ENCODE data around the gene IRF5. TPM values are rescaled to one million over a fixed set of nuclear protein-coding genes. Genes with fewer than 3 reads are reported as not detected.

IRF5 gene
- polyA plus RNA-seq, 1 donor (not counting 4 experiments of a cell fraction or from before 2014, with no cell fraction given), result 0.88 TPM

GRCh38 chr7:128934361-128935341 lies 3.1 kb upstream of the IRF5 start:
- Histone ChIP-seq H3K9ac (ENCODE audit: control insufficient read depth, extremely low read depth, insufficient read depth, low read length) (no peak overlapping the region), H3K9me1 (ENCODE audit: control insufficient read depth, extremely low read depth, insufficient read depth, low read length) (no peaks in the 10 kb centered on the region), H3K4me1 (ENCODE audit: control insufficient read depth, extremely low read depth, insufficient read depth, low read length) (no peaks in the 10 kb centered on the region), H2AFZ (ENCODE audit: control insufficient read depth, low read length) (no peak overlapping the region), H4K20me1 (ENCODE audit: control insufficient read depth, extremely low read depth, insufficient read depth, low read length) (no peaks in the 10 kb centered on the region), H3K27me3 (ENCODE audit: control insufficient read depth, extremely low read depth, insufficient read depth, low read length) (peaks cover 38% of the 10 kb centered on the region), H3K36me3 (ENCODE audit: control insufficient read depth in 2 of 2, extremely low read depth in 1 of 2, insufficient read depth in 2 of 2, low read length in 2 of 2) (no peaks in the 10 kb centered on the region), H3K79me2 (ENCODE audit: control insufficient read depth, insufficient read depth, low read length) (no peaks in the 10 kb centered on the region), H3K4me2 (ENCODE audit: control insufficient read depth, extremely low read depth, insufficient read depth, low read depth, low read length) (no peak overlapping the region), H3K27ac (ENCODE audit: control insufficient read depth, insufficient read depth, low read length) (no peak overlapping the region), H3K9me3 (ENCODE audit: control insufficient read depth, low read depth, low read length) (no peaks in the 10 kb centered on the region), H3K4me3 (ENCODE audit: control insufficient read depth in 2 of 3, extremely low read depth in 1 of 3, insufficient read depth in 2 of 3, low read depth in 1 of 3, low read length in 3 of 3) (no peak overlapping the region)
- dilution Hi-C loops (cut with MboI; ENCODE audit: extremely low pct_ligation_motif_present, low sequenced_read_pairs), result no loop called here
- no peak for FAIRE-seq
- no peak for DNase-seq (ENCODE audit: low read depth, low spot score)
- TF ChIP-seq EZH2 (IDR thresholded peaks at IDR 0.05; ENCODE audit: low read length), result no peak
- TF ChIP-seq, protein P1, sequence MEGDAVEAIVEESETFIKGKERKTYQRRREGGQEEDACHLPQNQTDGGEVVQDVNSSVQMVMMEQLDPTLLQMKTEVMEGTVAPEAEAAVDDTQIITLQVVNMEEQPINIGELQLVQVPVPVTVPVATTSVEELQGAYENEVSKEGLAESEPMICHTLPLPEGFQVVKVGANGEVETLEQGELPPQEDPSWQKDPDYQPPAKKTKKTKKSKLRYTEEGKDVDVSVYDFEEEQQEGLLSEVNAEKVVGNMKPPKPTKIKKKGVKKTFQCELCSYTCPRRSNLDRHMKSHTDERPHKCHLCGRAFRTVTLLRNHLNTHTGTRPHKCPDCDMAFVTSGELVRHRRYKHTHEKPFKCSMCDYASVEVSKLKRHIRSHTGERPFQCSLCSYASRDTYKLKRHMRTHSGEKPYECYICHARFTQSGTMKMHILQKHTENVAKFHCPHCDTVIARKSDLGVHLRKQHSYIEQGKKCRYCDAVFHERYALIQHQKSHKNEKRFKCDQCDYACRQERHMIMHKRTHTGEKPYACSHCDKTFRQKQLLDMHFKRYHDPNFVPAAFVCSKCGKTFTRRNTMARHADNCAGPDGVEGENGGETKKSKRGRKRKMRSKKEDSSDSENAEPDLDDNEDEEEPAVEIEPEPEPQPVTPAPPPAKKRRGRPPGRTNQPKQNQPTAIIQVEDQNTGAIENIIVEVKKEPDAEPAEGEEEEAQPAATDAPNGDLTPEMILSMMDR (optimal IDR thresholded peaks at IDR 0.05 in 1 of 3, IDR thresholded peaks at IDR 0.05 in 1 of 3, conservative IDR thresholded peaks at IDR 0.05 in 1 of 3; ENCODE audit: extremely low read depth in 1 of 3, insufficient read depth in 2 of 3, low read length in 3 of 3), result no peak

GRCh38 chr7:128935342-128935730 lies 2.4 kb upstream of the IRF5 start:
- no peak overlapping the region for H3K4me3 ChIP-seq (ENCODE audit: control insufficient read depth in 2 of 3, extremely low read depth in 1 of 3, insufficient read depth in 2 of 3, low read depth in 1 of 3, low read length in 3 of 3)
- FAIRE-seq (no peak), DNase-seq (ENCODE audit: low read depth, low spot score) (no peak)
- H3K4me1 ChIP-seq (ENCODE audit: control insufficient read depth, extremely low read depth, insufficient read depth, low read length), result no peaks in the 10 kb centered on the region
- H3K36me3 ChIP-seq (ENCODE audit: control insufficient read depth in 2 of 2, extremely low read depth in 1 of 2, insufficient read depth in 2 of 2, low read length in 2 of 2), result no peaks in the 10 kb centered on the region
- H3K4me2 ChIP-seq (ENCODE audit: control insufficient read depth, extremely low read depth, insufficient read depth, low read depth, low read length), result no peak overlapping the region
- H3K9me3 ChIP-seq (ENCODE audit: control insufficient read depth, low read depth, low read length), result no peaks in the 10 kb centered on the region
- H3K27ac ChIP-seq (ENCODE audit: control insufficient read depth, insufficient read depth, low read length), result no peak overlapping the region
- dilution Hi-C loops (cut with MboI; ENCODE audit: extremely low pct_ligation_motif_present, low sequenced_read_pairs), result no loop called here
- H3K9me1 ChIP-seq (ENCODE audit: control insufficient read depth, extremely low read depth, insufficient read depth, low read length), result no peaks in the 10 kb centered on the region
- H2AFZ ChIP-seq (ENCODE audit: control insufficient read depth, low read length), result no peak overlapping the region
- TF ChIP-seq, protein P1 (optimal IDR thresholded peaks at IDR 0.05 in 1 of 3, IDR thresholded peaks at IDR 0.05 in 1 of 3, conservative IDR thresholded peaks at IDR 0.05 in 1 of 3; ENCODE audit: extremely low read depth in 1 of 3, insufficient read depth in 2 of 3, low read length in 3 of 3), result no peak
- no peak for TF ChIP-seq EZH2 (IDR thresholded peaks at IDR 0.05; ENCODE audit: low read length)
- no peak overlapping the region for H3K9ac ChIP-seq (ENCODE audit: control insufficient read depth, extremely low read depth, insufficient read depth, low read length)
- H3K27me3 ChIP-seq (ENCODE audit: control insufficient read depth, extremely low read depth, insufficient read depth, low read length), result peaks cover 38% of the 10 kb centered on the region
- H4K20me1 ChIP-seq (ENCODE audit: control insufficient read depth, extremely low read depth, insufficient read depth, low read length), result no peaks in the 10 kb centered on the region
- H3K79me2 ChIP-seq (ENCODE audit: control insufficient read depth, insufficient read depth, low read length), result no peaks in the 10 kb centered on the region
